Smooth muscle cell (in vitro differentiated cells): ENCODE results near the gene SERP1. TPM values are rescaled to one million over a fixed set of nuclear protein-coding genes. Genes with fewer than 3 reads are reported as not detected.

ENCODE experiments used
- DNase-seq: peaks from one replicate; lab custom pipeline; 2025; ENCODE audit not compliant: unreplicated experiment; lab: John Stamatoyannopoulos, UW
- H2AFZ ChIP-seq: fragments of 200-600 bp; sonication (generic); 2 replicates; pipeline ENCODE4 v1.6.0; 2016; ENCODE audit warnings: antibody characterized with exemption, low read depth, mild to moderate bottlenecking
- H3F3A ChIP-seq: fragments of 200-600 bp; sonication (generic); 2 replicates; pipeline ENCODE4 v1.6.0; 2017; ENCODE audit warnings: antibody characterized with exemption, low read depth
- H3K27ac ChIP-seq: fragments of 200-600 bp; sonication (generic); 2 replicates; pipeline ENCODE4 v1.5.1; 2016; ENCODE audit warnings: low read depth, mild to moderate bottlenecking
- H3K27me3 ChIP-seq: fragments of 200-600 bp; sonication (generic); 2 replicates; pipeline ENCODE4 v1.6.1; 2016; ENCODE audit warnings: low read depth, mild to moderate bottlenecking
- H3K36me3 ChIP-seq: fragments of 200-600 bp; sonication (generic); 2 replicates; pipeline ENCODE4 v1.5.1; 2016; ENCODE audit warnings: low read depth
- H3K4me1 ChIP-seq: fragments of 200-600 bp; sonication (generic); 2 replicates; pipeline ENCODE4 v1.5.1; 2016; ENCODE audit warnings: low read depth
- H3K4me2 ChIP-seq: fragments of 200-600 bp; sonication (generic); 2 replicates; pipeline ENCODE4 v1.6.0; 2016; ENCODE audit warnings: mild to moderate bottlenecking
- H3K4me3 ChIP-seq: fragments of 200-600 bp; sonication (generic); 2 replicates; pipeline ENCODE4 v1.5.1; 2016; ENCODE audit warnings: mild to moderate bottlenecking
- H3K79me2 ChIP-seq: fragments of 200-600 bp; sonication (generic); 2 replicates; pipeline ENCODE4 v1.6.0; 2016; ENCODE audit warnings: low read depth, mild to moderate bottlenecking
- H3K9ac ChIP-seq: fragments of 200-600 bp; sonication (generic); 2 replicates; pipeline ENCODE4 v1.6.0; 2016; ENCODE audit warnings: low read depth
- H3K9me3 ChIP-seq: fragments of 200-600 bp; sonication (generic); replicated peaks from 2 replicates; pipeline ENCODE4 v1.5.1; 2016; ENCODE audit warnings: low read depth
- H4K20me1 ChIP-seq: fragments of 200-600 bp; sonication (generic); 2 replicates; pipeline ENCODE4 v1.6.0; 2016; ENCODE audit warnings: low read depth
- CTCF ChIP-seq: fragments of 200-600 bp; sonication (generic); IDR thresholded peaks from 2 replicates; pipeline ENCODE4 v1.5.1; 2017; ENCODE audit warnings: borderline replicate concordance, mild to moderate bottlenecking, antibody characterized with exemption; ENCODE audit not compliant: insufficient read depth, poor library complexity, severe bottlenecking
- WGBS: methylation state at CpG from one replicate; pipeline ENCODE4 v1.1.7; 2016; ENCODE audit warnings: low lambda C conversion rate; 5-methylcytosine and 5-hydroxymethylcytosine counted together
- polyA plus RNA-seq: library from polyadenylated mRNA; unstranded; fragments of >200 nt; fragmentation: Nextera tagmentation; extraction: Ambion mirVana; gene quantifications from 2 replicates; pipeline ENCODE4 v1.2.1, GENCODE V29; 2016
- total RNA-seq: library from RNA; depleted of rRNA; stranded (reverse); fragments of >200 nt; gene quantifications from 2 replicates; pipeline ENCODE4 v1.2.3, GENCODE V29; 2014

The SERP1 gene
- total and polyA plus RNA-seq, 2 experiments from 2014 or later, result 247 to 268 TPM

- peaks cover 92% of the 10 kb centered on the region for H3K79me2 ChIP-seq
- H3K4me3 ChIP-seq, result peak overlapping the region; percentile 98
- no peak for TF ChIP-seq CTCF
- peak overlapping the region; percentile 88 for H3K9ac ChIP-seq
- H3K4me1 ChIP-seq, result peaks cover 18% of the 10 kb centered on the region
- DNase-seq, result no peak
- peaks cover 47% of the 10 kb centered on the region for H4K20me1 ChIP-seq
- H3K4me2 ChIP-seq, result peak overlapping the region; percentile 88
- H3K9me3 ChIP-seq, result no peaks in the 10 kb centered on the region
- H3K27ac ChIP-seq, result peak overlapping the region; percentile 94
- peak overlapping the region; percentile 93 for H2AFZ ChIP-seq
- peaks cover 5% of the 10 kb centered on the region for H3F3A ChIP-seq
- peaks cover under 1% of the 10 kb centered on the region for H3K36me3 ChIP-seq
- WGBS, result 25% methylated on average over 7 of the region's 7 CpGs
- H3K27me3 ChIP-seq, result no peaks in the 10 kb centered on the region
Observed at GRCh38 chr3:150547045-150547741, 897 bp upstream of the SERP1 start.

GRCh38 chr3:150545419-150546225, 674 bp downstream of the SERP1 start:
- Histone ChIP-seq H3K4me3 (peak overlapping the region; percentile 98), H2AFZ (no peak overlapping the region), H3K9me3 (no peaks in the 10 kb centered on the region), H3K36me3 (no peaks in the 10 kb centered on the region), H3F3A (peaks cover 12% of the 10 kb centered on the region), H3K27ac (peak overlapping the region; percentile 94), H3K4me1 (peaks cover 18% of the 10 kb centered on the region), H3K4me2 (peak overlapping the region; percentile 91), H3K9ac (peak overlapping the region; percentile 98), H3K79me2 (peaks cover 81% of the 10 kb centered on the region), H4K20me1 (peaks cover 58% of the 10 kb centered on the region), H3K27me3 (no peaks in the 10 kb centered on the region)
- no peak for TF ChIP-seq CTCF
- WGBS, result 1% methylated on average over 51 of the region's 54 CpGs
- DNase-seq, result no peak

DNA sequence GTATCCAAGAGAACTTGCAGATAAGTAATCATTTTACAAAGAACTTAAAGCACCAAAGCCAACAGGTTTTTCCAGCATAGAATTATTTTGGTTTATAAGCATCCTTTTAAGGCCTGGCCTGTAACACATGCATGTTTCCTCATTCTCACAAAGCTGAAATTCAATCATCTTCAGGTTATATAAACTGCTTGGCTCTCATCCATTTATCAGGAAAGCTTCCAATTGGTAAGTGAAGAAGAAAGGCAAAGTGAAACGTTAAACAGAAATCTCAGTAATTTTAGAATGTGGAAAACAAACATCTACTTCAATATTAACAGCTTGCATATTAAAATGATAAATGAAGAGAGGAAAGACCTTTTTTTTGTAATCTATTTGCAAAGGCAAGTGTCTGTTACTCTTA, 1.6 kb downstream of the SERP1 start:
- Histone ChIP-seq H3K4me3 (peak overlapping the region; percentile 98), H3K4me2 (peak overlapping the region; percentile 91), H3K27ac (peak overlapping the region; percentile 94), H3K9ac (peak overlapping the region; percentile 98), H3K79me2 (peaks cover 72% of the 10 kb centered on the region), H3K4me1 (peaks cover 18% of the 10 kb centered on the region), H2AFZ (no peak overlapping the region), H3F3A (peaks cover 12% of the 10 kb centered on the region), H3K36me3 (no peaks in the 10 kb centered on the region), H4K20me1 (peaks cover 63% of the 10 kb centered on the region), H3K27me3 (no peaks in the 10 kb centered on the region), H3K9me3 (no peaks in the 10 kb centered on the region)
- WGBS, result 27% methylated on average over 1 of the region's 1 CpG
- DNase-seq, result no peak
- TF ChIP-seq CTCF, result no peak
